Thyroid gland (tissue), 4 donors: ENCODE data around the gene ENTHD1.

Experiments used
- POLR2A ChIP-seq, 2 donors: fragments of 450-650 bp; IDR thresholded peaks; one replicate each; pipeline ENCODE4 v1.6.1; 2017; ENCODE audit warnings: antibody characterized with exemption in 2 of 2, mild to moderate bottlenecking in 2 of 2, moderate library complexity in 1 of 2
- TF ChIP-seq, protein P1 (sequence below), 6 experiments: fragments of 200-600 bp in 3 of 6; fragments of 450-650 bp in 3 of 6; sonication (generic) in 3 of 6; IDR thresholded peaks; one replicate each; pipeline ENCODE4 v1.5.1; 2016 to 2019; ENCODE audit warnings: antibody characterized with exemption in 6 of 6, mild to moderate bottlenecking in 2 of 6, inconsistent platforms in 1 of 6, moderate library complexity in 1 of 6

GRCh38 chr22:39906207-39906606 lies 12.6 kb upstream of the ENTHD1 start:
- TF ChIP-seq, protein P1, sequence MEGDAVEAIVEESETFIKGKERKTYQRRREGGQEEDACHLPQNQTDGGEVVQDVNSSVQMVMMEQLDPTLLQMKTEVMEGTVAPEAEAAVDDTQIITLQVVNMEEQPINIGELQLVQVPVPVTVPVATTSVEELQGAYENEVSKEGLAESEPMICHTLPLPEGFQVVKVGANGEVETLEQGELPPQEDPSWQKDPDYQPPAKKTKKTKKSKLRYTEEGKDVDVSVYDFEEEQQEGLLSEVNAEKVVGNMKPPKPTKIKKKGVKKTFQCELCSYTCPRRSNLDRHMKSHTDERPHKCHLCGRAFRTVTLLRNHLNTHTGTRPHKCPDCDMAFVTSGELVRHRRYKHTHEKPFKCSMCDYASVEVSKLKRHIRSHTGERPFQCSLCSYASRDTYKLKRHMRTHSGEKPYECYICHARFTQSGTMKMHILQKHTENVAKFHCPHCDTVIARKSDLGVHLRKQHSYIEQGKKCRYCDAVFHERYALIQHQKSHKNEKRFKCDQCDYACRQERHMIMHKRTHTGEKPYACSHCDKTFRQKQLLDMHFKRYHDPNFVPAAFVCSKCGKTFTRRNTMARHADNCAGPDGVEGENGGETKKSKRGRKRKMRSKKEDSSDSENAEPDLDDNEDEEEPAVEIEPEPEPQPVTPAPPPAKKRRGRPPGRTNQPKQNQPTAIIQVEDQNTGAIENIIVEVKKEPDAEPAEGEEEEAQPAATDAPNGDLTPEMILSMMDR (IDR thresholded peaks at IDR 0.05), result no peak
- no peak for TF ChIP-seq POLR2A (IDR thresholded peaks at IDR 0.05)
